Keratinocyte (primary cell): Measurements from ENCODE around the gene GOLGA2.
"Not testable (repeated sequence)": the region's sequence is repeated elsewhere in the genome, so short reads cannot be mapped to it uniquely, and the experiment has no call there.

Experiments
- CTCF ChIP-seq, 3 experiments: IDR thresholded peaks in 1 of 3; conservative IDR thresholded peaks in 1 of 3; optimal IDR thresholded peaks in 1 of 3; 2 replicates in 2 of 3; 3 replicates in 1 of 3; pipeline versions ENCODE3 to v1.5.1; 2011; ENCODE audit warnings: low read length in 3 of 3, mild to moderate bottlenecking in 3 of 3, moderate library complexity in 2 of 3, control low read depth in 1 of 3, inconsistent platforms in 1 of 3; ENCODE audit not compliant: insufficient read depth in 2 of 3; ENCODE audit errors: extremely low read depth in 1 of 3
- EZH2 ChIP-seq: IDR thresholded peaks from one replicate; pipeline ENCODE4 v1.6.1; 2012; ENCODE audit warnings: inconsistent platforms, mild to moderate bottlenecking, low read length, moderate library complexity

GRCh38 chr9:128230897-128231296 lies 44.9 kb downstream of the GOLGA2 start:
- not testable (repeated sequence) for TF ChIP-seq CTCF (optimal IDR thresholded peaks at IDR 0.05 in 1 of 3, IDR thresholded peaks at IDR 0.05 in 1 of 3, conservative IDR thresholded peaks at IDR 0.05 in 1 of 3; ENCODE audit: extremely low read depth in 1 of 3, insufficient read depth in 2 of 3, low read length in 3 of 3); EZH2
